Sigmoid colon (tissue), 3 donors: ENCODE results near the gene MAP3K2.

Source experiments
- CTCF ChIP-seq, 4 experiments: fragments of 450-650 bp in 3 of 4; fragments of 200-600 bp in 1 of 4; IDR thresholded peaks; one replicate each; pipeline ENCODE4 v1.5.1; 2016 to 2019; ENCODE audit warnings: antibody characterized with exemption in 4 of 4, mild to moderate bottlenecking in 3 of 4, moderate library complexity in 2 of 4
- POLR2A ChIP-seq, 2 donors: fragments of 450-650 bp; IDR thresholded peaks; one replicate each; pipeline ENCODE4 v1.6.1; 2016; ENCODE audit warnings: antibody characterized with exemption in 2 of 2, mild to moderate bottlenecking in 2 of 2, moderate library complexity in 2 of 2

GRCh38 chr2:127381762-127382161 lies 6.0 kb downstream of the MAP3K2 start:
- TF ChIP-seq POLR2A (IDR thresholded peaks at IDR 0.05) (no peak), CTCF (IDR thresholded peaks at IDR 0.05) (no peak)
